Measurements from ENCODE around the gene ERV3-1.

DNA sequence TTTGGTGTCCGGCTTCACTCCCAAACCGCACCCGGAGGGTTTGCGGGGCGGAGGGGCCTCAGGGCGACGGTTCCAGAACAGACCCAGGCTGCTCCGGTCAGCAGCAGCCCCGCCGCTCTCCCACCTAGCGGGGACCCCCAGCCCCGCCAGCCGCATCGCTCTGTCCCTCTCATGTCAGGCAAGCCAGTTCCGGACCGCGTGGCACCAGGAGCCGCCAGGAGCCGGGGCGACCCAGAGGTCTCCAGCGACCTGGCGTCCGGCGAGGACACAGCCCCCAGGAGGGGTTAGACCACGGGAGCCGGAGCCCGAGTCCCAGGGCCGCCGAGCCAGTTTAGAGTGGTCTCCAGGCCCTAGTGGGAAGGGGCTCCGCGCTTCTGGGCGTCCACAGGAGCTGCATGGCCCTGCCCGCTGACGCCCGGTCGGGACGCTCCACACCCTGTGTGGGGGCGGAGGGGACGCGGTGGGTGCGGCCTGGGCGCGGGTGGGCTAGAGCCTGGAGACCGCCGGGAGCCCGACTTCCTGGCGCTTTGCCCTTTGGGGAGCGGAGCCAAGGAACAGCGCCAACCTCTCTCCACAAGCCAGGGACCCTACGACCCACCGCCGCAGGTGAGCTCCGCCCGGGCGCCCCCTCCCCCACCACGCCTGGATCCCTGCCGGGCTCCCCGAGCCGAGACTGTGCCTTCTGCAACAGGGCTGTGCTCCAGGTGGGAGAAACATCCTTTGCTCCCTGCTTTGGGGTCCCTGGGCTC is 59.1 kb downstream of the ERV3-1 start:
- no peak for TF ChIP-seq POLR2A (IDR thresholded peaks at IDR 0.05)
- no peak for TF ChIP-seq CTCF (IDR thresholded peaks at IDR 0.05)

All from Peyer's patch (tissue), 4 donors.